ENCODE results near the gene NUDT15.

- TF ChIP-seq CEBPB (IDR thresholded peaks at IDR 0.05; ENCODE audit: borderline replicate concordance in 1 of 2, low read depth in 2 of 2, low read length in 2 of 2), result no peak
- no peak for TF ChIP-seq POLR2A (IDR thresholded peaks at IDR 0.05; ENCODE audit: low read depth, low read length)
- no peak for TF ChIP-seq PML (IDR thresholded peaks at IDR 0.05; ENCODE audit: low read length)
- no peak for TF ChIP-seq SUZ12 (IDR thresholded peaks at IDR 0.05; ENCODE audit: unreplicated experiment)
Measured at GRCh38 chr13:48006396-48006795, 31.1 kb upstream of the NUDT15 start.

Measured in GM12878 (cell line).